ENCODE data around the gene CT55. TPM values are rescaled to one million over a fixed set of nuclear protein-coding genes. Genes with fewer than 3 reads are reported as not detected.
"Not testable (repeated sequence)": the region's sequence is repeated elsewhere in the genome, so short reads cannot be mapped to it uniquely, and the experiment has no call there.

Gene CT55
- total RNA-seq, 1 experiment from 2014 or later, result 0.24 TPM

- Mint-ChIP-seq H3K9me3 (no peaks in the 10 kb centered on the region), H3K27me3 (ENCODE audit: low read depth) (peaks cover 2% of the 10 kb centered on the region; the same call in 1 of the 2 replicates), H3K36me3 (no peaks in the 10 kb centered on the region), H3K4me1 (no peaks in the 10 kb centered on the region), H3K27ac (no peak overlapping the region), H3K4me3 (no peak overlapping the region)
- ATAC-seq (no peak), DNase-seq (ENCODE audit: low spot score) (no peak)
- TF ChIP-seq MXD4 (CRISPR knock-in tag; IDR thresholded peaks at IDR 0.05; ENCODE audit: borderline replicate concordance) (no peak), ZNF121 (CRISPR knock-in tag; IDR thresholded peaks at IDR 0.05) (no peak), ZNF219 (CRISPR knock-in tag; IDR thresholded peaks at IDR 0.05; ENCODE audit: borderline replicate concordance) (no peak), ZNF263 (CRISPR knock-in tag; IDR thresholded peaks at IDR 0.05; ENCODE audit: low read depth) (no peak), FOXK1 (CRISPR knock-in tag; IDR thresholded peaks at IDR 0.05) (no peak)
- POLR2A ChIA-PET, result no interaction called here
- CTCF ChIA-PET, result no interaction called here
These were observed 2.7 kb downstream of the CT55 start for GRCh38 chrX:135168486-135168885.

- H3K4me3 Mint-ChIP-seq, POLR2A ChIA-PET, H3K36me3 Mint-ChIP-seq: not testable (repeated sequence)
These were observed 16.5 kb downstream of the CT55 start for GRCh38 chrX:135154688-135155087.

GRCh38 chrX:135126145-135126544 is 45.1 kb downstream of the CT55 start:
- H3K4me3 Mint-ChIP-seq; H3K36me3 Mint-ChIP-seq; POLR2A ChIA-PET; H3K9me3 Mint-ChIP-seq; DNase-seq (ENCODE audit: low spot score); H3K27me3 Mint-ChIP-seq (ENCODE audit: low read depth); H3K27ac Mint-ChIP-seq; H3K4me1 Mint-ChIP-seq; ATAC-seq; CTCF ChIA-PET: not testable (repeated sequence)

More at GRCh38 chrX:135154688-135155087, 16.5 kb downstream of the CT55 start:
- H3K4me1 Mint-ChIP-seq; CTCF ChIA-PET; H3K27me3 Mint-ChIP-seq (ENCODE audit: low read depth); ATAC-seq; DNase-seq (ENCODE audit: low spot score); H3K9me3 Mint-ChIP-seq; H3K27ac Mint-ChIP-seq: not testable (repeated sequence)

- POLR2A ChIA-PET; H3K4me1 Mint-ChIP-seq; ATAC-seq; H3K9me3 Mint-ChIP-seq; CTCF ChIA-PET; H3K4me3 Mint-ChIP-seq; H3K36me3 Mint-ChIP-seq; DNase-seq (ENCODE audit: low spot score); H3K27me3 Mint-ChIP-seq (ENCODE audit: low read depth); H3K27ac Mint-ChIP-seq: not testable (repeated sequence)
These were observed 51.1 kb downstream of the CT55 start, which contains the start of gene ETDB for GRCh38 chrX:135120056-135120576. Gene ETDB, minus strand, starts transcription at chrX:135120526. Its CDS starts 1,265 bp downstream, at chrX:135119261.

- not testable (repeated sequence) for H3K4me3 Mint-ChIP-seq, H3K4me1 Mint-ChIP-seq
These were observed 55.1 kb downstream of the CT55 start for GRCh38 chrX:135116064-135116463.

GRCh38 chrX:135114392-135114791 is 56.8 kb downstream of the CT55 start:
- ATAC-seq, result no peak
- H3K4me1 Mint-ChIP-seq, result no peaks in the 10 kb centered on the region
- ChIA-PET POLR2A (no interaction called here), CTCF (no interaction called here)
- H3K9me3 Mint-ChIP-seq, result no peaks in the 10 kb centered on the region
- no peaks in the 10 kb centered on the region for H3K36me3 Mint-ChIP-seq
- no peaks in the 10 kb centered on the region; the same call in 1 of the 2 replicates for H3K27me3 Mint-ChIP-seq (ENCODE audit: low read depth)
- H3K4me3 Mint-ChIP-seq, result no peak overlapping the region
- H3K27ac Mint-ChIP-seq, result no peak overlapping the region
- DNase-seq (ENCODE audit: low spot score), result no peak
- no peak for TF ChIP-seq EMX1 (CRISPR knock-in tag; IDR thresholded peaks at IDR 0.05)
- TF ChIP-seq ZSCAN18 (CRISPR knock-in tag; IDR thresholded peaks at IDR 0.05), result no peak
- no peak for TF ChIP-seq MAX (CRISPR knock-in tag; IDR thresholded peaks at IDR 0.05)
- TF ChIP-seq HMGA2 (CRISPR knock-in tag; IDR thresholded peaks at IDR 0.05), result no peak
- no peak for TF ChIP-seq ZNF138 (CRISPR knock-in tag; conservative IDR thresholded peaks at IDR 0.05)
- no peak for TF ChIP-seq ATF6 (CRISPR knock-in tag; IDR thresholded peaks at IDR 0.05)
- no peak for TF ChIP-seq SMAD3 (CRISPR knock-in tag; IDR thresholded peaks at IDR 0.05; ENCODE audit: borderline replicate concordance)
- no peak for TF ChIP-seq PRDM15 (CRISPR knock-in tag; IDR thresholded peaks at IDR 0.05)
- no peak for TF ChIP-seq ZNF263 (CRISPR knock-in tag; IDR thresholded peaks at IDR 0.05; ENCODE audit: low read depth)

More at GRCh38 chrX:135116064-135116463, 55.1 kb downstream of the CT55 start:
- H3K27ac Mint-ChIP-seq; H3K36me3 Mint-ChIP-seq; CTCF ChIA-PET; H3K9me3 Mint-ChIP-seq; H3K27me3 Mint-ChIP-seq (ENCODE audit: low read depth); POLR2A ChIA-PET; DNase-seq (ENCODE audit: low spot score); ATAC-seq: not testable (repeated sequence)

Measured in WTC11 (cell line).